SJSA1 (cell line): ENCODE results near the gene MT2A. TPM values are rescaled to one million over a fixed set of nuclear protein-coding genes. Genes with fewer than 3 reads are reported as not detected.

Experiments
- DNase-seq, 2 experiments: peaks; one replicate each; pipeline ENCODE4 v3.0.0-alpha.2; 2015 to 2020; ENCODE audit warnings: low spot score in 2 of 2, low read depth in 1 of 2
- H3K27ac ChIP-seq: fragments of 250-450 bp; sonication (Bioruptor Pico); 2 replicates; pipeline ENCODE4 v1.5.1; 2020; ENCODE audit warnings: mild to moderate bottlenecking, moderate library complexity
- H3K27me3 ChIP-seq: fragments of 250-450 bp; sonication (Bioruptor Pico); replicated peaks from 2 replicates; pipeline ENCODE4 v1.5.1; 2020; ENCODE audit warnings: mild to moderate bottlenecking, moderate library complexity
- H3K36me3 ChIP-seq: fragments of 250-450 bp; sonication (Bioruptor Pico); 2 replicates; pipeline ENCODE4 v1.5.1; 2020; ENCODE audit warnings: mild to moderate bottlenecking
- H3K4me1 ChIP-seq: fragments of 250-450 bp; sonication (Bioruptor Pico); replicated peaks from 2 replicates; pipeline ENCODE4 v1.6.1; 2021; ENCODE audit warnings: mild to moderate bottlenecking
- H3K4me3 ChIP-seq: fragments of 250-450 bp; sonication (Bioruptor Pico); 2 replicates; pipeline ENCODE4 v1.5.1; 2020; ENCODE audit warnings: mild to moderate bottlenecking
- H3K9me3 ChIP-seq: fragments of 250-450 bp; sonication (Bioruptor Pico); replicated peaks from 2 replicates; pipeline ENCODE4 v1.5.1; 2020; ENCODE audit warnings: mild to moderate bottlenecking
- total RNA-seq: library from RNA; depleted of rRNA; stranded (reverse); fragments of >200 nt; shearing (Covaris generic); gene quantifications from 2 replicates; pipeline ENCODE4 v1.2.3, GENCODE V29; 2014

Gene MT2A
- total RNA-seq, 1 experiment from 2014 or later: 48.4 TPM

GRCh38 chr16:56641166-56641565 lies 32.8 kb downstream of the MT2A start:
- Histone ChIP-seq H3K27ac (no peak overlapping the region), H3K4me1 (no peaks in the 10 kb centered on the region), H3K36me3 (no peaks in the 10 kb centered on the region), H3K4me3 (no peak overlapping the region), H3K9me3 (no peaks in the 10 kb centered on the region), H3K27me3 (peaks cover 67% of the 10 kb centered on the region)
- no peak for DNase-seq

DNA sequence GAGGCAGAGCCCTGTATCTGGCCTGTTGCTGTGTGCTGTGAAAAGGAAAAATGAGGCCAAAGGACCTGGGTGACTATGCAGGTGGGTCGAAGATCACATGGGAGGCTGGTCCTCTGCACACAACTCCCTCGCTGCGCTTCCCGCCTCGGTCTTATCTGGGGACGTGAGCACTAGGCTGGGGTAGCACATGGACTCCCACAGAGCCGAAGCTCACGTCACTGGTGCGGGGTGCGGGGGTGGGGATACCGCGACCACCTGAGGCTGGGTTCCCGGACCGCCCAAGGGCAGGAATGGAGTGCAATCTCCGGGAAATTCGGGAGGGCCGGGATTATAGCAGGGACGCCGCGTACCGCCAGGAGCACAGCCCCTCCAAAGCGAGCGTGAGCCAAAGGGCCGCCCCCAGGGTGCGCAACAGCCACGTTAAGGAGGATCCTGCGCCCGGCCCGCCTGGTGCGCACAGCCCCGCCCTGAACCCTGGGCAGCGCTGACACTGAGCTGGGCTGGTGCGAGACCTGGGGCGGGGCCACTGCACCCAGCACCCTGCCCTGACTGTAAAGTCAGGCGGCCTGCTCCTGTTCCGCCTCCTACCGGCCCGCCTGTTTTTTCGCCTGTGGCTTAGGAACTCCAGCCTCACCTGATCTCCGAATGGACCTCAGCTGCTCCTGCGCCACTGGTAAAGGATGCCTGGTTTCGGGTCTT lies 34.8 kb downstream of the MT2A start:
- Histone ChIP-seq H3K27me3 (peaks cover 69% of the 10 kb centered on the region), H3K4me1 (no peaks in the 10 kb centered on the region), H3K36me3 (no peaks in the 10 kb centered on the region), H3K27ac (no peak overlapping the region), H3K4me3 (no peak overlapping the region), H3K9me3 (no peaks in the 10 kb centered on the region)
- no peak for DNase-seq

DNA sequence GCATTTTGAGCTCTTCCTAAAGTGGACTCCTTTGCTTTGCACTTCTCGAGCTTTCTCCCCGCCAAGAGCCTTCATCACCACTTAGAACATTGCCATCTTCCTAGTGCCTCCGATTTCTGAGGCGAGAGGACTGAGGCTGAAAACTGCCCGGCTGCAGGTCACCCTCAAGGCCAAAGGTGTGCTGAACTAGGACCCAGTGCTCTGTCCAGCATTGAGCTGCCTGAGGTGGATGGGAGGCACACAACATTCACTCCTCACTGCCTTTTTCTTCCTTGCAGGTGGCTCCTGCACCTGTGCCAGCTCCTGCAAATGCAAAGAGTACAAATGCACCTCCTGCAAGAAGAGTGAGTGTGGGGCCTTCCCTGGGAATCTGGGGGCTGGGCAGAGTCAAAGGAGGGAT lies 35.4 kb downstream of the MT2A start:
- Histone ChIP-seq H3K27me3 (peaks cover 63% of the 10 kb centered on the region), H3K4me3 (no peak overlapping the region), H3K36me3 (no peaks in the 10 kb centered on the region), H3K4me1 (no peaks in the 10 kb centered on the region), H3K27ac (no peak overlapping the region), H3K9me3 (no peaks in the 10 kb centered on the region)
- DNase-seq: no peak

GRCh38 chr16:56645311-56645710 lies 36.9 kb downstream of the MT2A start:
- no peak for DNase-seq
- Histone ChIP-seq H3K27me3 (peaks cover 55% of the 10 kb centered on the region), H3K4me3 (no peak overlapping the region), H3K27ac (no peak overlapping the region), H3K36me3 (no peaks in the 10 kb centered on the region), H3K4me1 (no peaks in the 10 kb centered on the region), H3K9me3 (no peaks in the 10 kb centered on the region)

DNA sequence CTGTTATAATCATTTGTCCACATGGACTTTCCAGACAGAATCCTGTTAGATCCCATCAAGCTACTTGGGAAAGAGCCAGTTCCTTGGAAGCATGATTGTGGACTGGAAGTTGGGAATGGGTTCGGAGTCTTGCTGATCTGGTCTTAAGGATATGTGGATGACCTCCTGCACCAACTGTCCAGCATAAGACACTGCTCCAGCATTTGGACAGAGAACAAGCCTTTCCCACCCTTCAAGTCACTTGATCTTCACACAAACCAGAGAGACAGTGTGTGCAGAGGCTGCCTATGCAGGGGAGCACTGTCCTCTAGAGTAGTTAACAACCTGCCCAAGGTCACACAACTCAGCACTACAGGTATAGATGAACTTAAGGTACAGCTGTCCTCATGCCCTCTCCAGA lies 37.5 kb downstream of the MT2A start:
- H3K9me3 ChIP-seq: no peaks in the 10 kb centered on the region
- no peak for DNase-seq
- H3K4me1 ChIP-seq: no peaks in the 10 kb centered on the region
- H3K4me3 ChIP-seq: no peak overlapping the region
- H3K36me3 ChIP-seq: no peaks in the 10 kb centered on the region
- peaks cover 55% of the 10 kb centered on the region for H3K27me3 ChIP-seq
- no peak overlapping the region for H3K27ac ChIP-seq

GRCh38 chr16:56647641-56648431 lies 39.5 kb downstream of the MT2A start:
- Histone ChIP-seq H3K27me3 (peaks cover 45% of the 10 kb centered on the region), H3K4me1 (no peaks in the 10 kb centered on the region)

GRCh38 chr16:56649271-56649670 lies 40.9 kb downstream of the MT2A start:
- Histone ChIP-seq H3K27me3 (peaks cover 31% of the 10 kb centered on the region), H3K36me3 (no peaks in the 10 kb centered on the region), H3K9me3 (no peaks in the 10 kb centered on the region), H3K27ac (no peak overlapping the region), H3K4me3 (no peak overlapping the region), H3K4me1 (no peaks in the 10 kb centered on the region)
- no peak for DNase-seq

More at GRCh38 chr16:56647641-56648431, 39.5 kb downstream of the MT2A start:
- DNase-seq: no peak
- no peaks in the 10 kb centered on the region for H3K36me3 ChIP-seq
- H3K4me3 ChIP-seq: no peak overlapping the region
- no peak overlapping the region for H3K27ac ChIP-seq
- H3K9me3 ChIP-seq: no peaks in the 10 kb centered on the region

GRCh38 chr16:56649820-56650219 lies 41.4 kb downstream of the MT2A start:
- H3K27me3 ChIP-seq: peaks cover 26% of the 10 kb centered on the region
- H3K36me3 ChIP-seq: no peaks in the 10 kb centered on the region
- no peaks in the 10 kb centered on the region for H3K9me3 ChIP-seq
- H3K4me3 ChIP-seq: no peak overlapping the region
- no peak overlapping the region for H3K27ac ChIP-seq
- H3K4me1 ChIP-seq: no peaks in the 10 kb centered on the region
- no peak for DNase-seq

DNA sequence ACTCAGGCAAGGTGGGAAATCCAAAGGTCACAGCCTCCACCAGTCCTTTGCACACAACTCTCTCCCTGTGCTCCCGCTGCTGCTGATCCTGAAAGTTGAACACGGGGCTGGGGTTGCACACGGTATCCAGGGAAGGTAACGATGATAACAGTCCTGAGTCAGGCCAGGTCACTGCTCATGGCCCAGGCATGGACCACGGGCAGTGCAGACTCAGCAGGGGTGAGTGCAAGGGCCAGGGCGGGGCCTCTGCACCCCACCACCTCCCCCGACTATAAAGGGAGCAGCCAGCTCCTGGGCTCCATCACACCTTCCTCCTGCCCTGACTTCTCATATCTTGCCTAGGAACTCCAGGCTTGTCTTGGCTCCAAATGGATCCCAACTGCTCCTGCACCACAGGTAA lies 43.2 kb downstream of the MT2A start, which contains the start of gene MT1B:
MT1B (plus strand) TSS at position 301 of the 400 bp plus-strand sequence; CDS start at position 369, 68 bp downstream.
- Histone ChIP-seq H3K27ac (no peak within 1 kb of the TSS), H3K36me3 (no peaks in the 10 kb centered on the region), H3K4me1 (no peaks in the 10 kb centered on the region), H3K4me3 (no peak within 1 kb of the TSS), H3K27me3 (peaks cover 15% of the 10 kb centered on the region), H3K9me3 (no peaks in the 10 kb centered on the region)
- DNase-seq: no peak

- no peak for DNase-seq
- Histone ChIP-seq H3K4me1 (no peaks in the 10 kb centered on the region), H3K9me3 (no peaks in the 10 kb centered on the region), H3K27me3 (peaks cover 12% of the 10 kb centered on the region), H3K36me3 (no peaks in the 10 kb centered on the region), H3K27ac (no peak overlapping the region), H3K4me3 (no peak overlapping the region)
Observed at GRCh38 chr16:56652600-56652999, 44.2 kb downstream of the MT2A start.

GRCh38 chr16:56653218-56653617 lies 44.8 kb downstream of the MT2A start:
- Histone ChIP-seq H3K4me3 (no peak overlapping the region), H3K4me1 (no peaks in the 10 kb centered on the region), H3K36me3 (no peaks in the 10 kb centered on the region), H3K9me3 (no peaks in the 10 kb centered on the region), H3K27ac (no peak overlapping the region), H3K27me3 (peaks cover 13% of the 10 kb centered on the region)
- no peak for DNase-seq

GRCh38 chr16:56657555-56658326 lies 49.4 kb downstream of the MT2A start, which contains the start of gene MT1F:
MT1F (plus strand) TSS chr16:56657959; CDS start chr16:56658059, 100 bp downstream.
- Histone ChIP-seq H3K27ac (no peak within 1 kb of the TSS), H3K4me1 (no peaks in the 10 kb centered on the region), H3K9me3 (no peaks in the 10 kb centered on the region), H3K4me3 (no peak within 1 kb of the TSS), H3K36me3 (no peaks in the 10 kb centered on the region), H3K27me3 (peaks cover 22% of the 10 kb centered on the region)
- DNase-seq: no peak

DNA sequence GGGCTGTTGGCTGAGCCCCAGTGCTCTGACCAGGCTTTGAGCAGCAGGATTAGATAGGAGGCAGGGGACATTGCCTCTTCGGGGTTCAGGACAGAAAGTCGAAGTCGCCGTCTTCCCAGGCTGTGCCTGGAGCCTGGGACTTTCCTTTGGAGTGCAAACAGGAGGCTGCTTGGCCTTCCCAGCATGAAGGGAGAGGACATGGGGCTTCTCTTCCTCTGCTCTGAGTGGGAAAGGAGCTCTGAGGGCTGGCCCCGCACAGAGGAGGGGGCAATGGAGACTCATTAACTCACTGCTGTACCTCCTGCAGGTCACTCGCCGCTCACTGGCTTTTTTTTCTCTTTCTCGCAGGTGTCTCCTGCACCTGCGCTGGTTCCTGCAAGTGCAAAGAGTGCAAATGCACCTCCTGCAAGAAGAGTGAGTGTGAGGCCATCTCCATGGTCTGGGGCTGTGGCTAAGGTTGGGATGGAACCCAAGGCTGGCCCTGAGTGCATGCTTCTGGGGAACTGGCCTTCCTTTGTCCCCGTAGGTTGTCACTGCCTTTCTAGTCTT lies 50.0 kb downstream of the MT2A start:
- no peak overlapping the region for H3K4me3 ChIP-seq
- peaks cover 28% of the 10 kb centered on the region for H3K27me3 ChIP-seq
- no peak for DNase-seq
- H3K4me1 ChIP-seq: no peaks in the 10 kb centered on the region
- H3K9me3 ChIP-seq: no peaks in the 10 kb centered on the region
- no peak overlapping the region for H3K27ac ChIP-seq
- no peaks in the 10 kb centered on the region for H3K36me3 ChIP-seq
